ENCODE measurements around the gene SIPA1L3.
"Not testable (repeated sequence)": the region's sequence is repeated elsewhere in the genome, so short reads cannot be mapped to it uniquely, and the experiment has no call there.

The SIPA1L3 gene

GRCh38 chr19:38020311-38020710 lies 113.3 kb downstream of the SIPA1L3 start:
- no peak for FAIRE-seq
- no peak for DNase-seq (ENCODE audit: low spot score)

- no peak for DNase-seq (ENCODE audit: low spot score)
- no peak for FAIRE-seq
Observed at GRCh38 chr19:38021352-38021751, 114.3 kb downstream of the SIPA1L3 start.

- FAIRE-seq = no peak
- DNase-seq (ENCODE audit: low spot score) = no peak
Observed at GRCh38 chr19:38022791-38023670, 116.0 kb downstream of the SIPA1L3 start.

- no peak for DNase-seq (ENCODE audit: low spot score)
- no peak for FAIRE-seq
Observed at GRCh38 chr19:38023671-38024541, 116.9 kb downstream of the SIPA1L3 start.

- no peak for DNase-seq (ENCODE audit: low spot score)
- no peak for FAIRE-seq
Observed at GRCh38 chr19:38024992-38025908, 118.2 kb downstream of the SIPA1L3 start.

- no peak for FAIRE-seq
- no peak for DNase-seq (ENCODE audit: low spot score)
Observed at GRCh38 chr19:38025909-38026307, 118.9 kb downstream of the SIPA1L3 start.

GRCh38 chr19:38028913-38029510 lies 122.0 kb downstream of the SIPA1L3 start:
- FAIRE-seq = no peak
- DNase-seq (ENCODE audit: low spot score) = no peak

GRCh38 chr19:38030001-38030400 lies 123.0 kb downstream of the SIPA1L3 start:
- DNase-seq (ENCODE audit: low spot score); FAIRE-seq: not testable (repeated sequence)

- FAIRE-seq (no peak), DNase-seq (ENCODE audit: low spot score) (no peak)
Observed at GRCh38 chr19:38030686-38031422, 123.8 kb downstream of the SIPA1L3 start.

- DNase-seq (ENCODE audit: low spot score) (no peak), FAIRE-seq (no peak)
Observed at GRCh38 chr19:38031423-38031770, 124.4 kb downstream of the SIPA1L3 start.

- DNase-seq (ENCODE audit: low spot score) = no peak
- FAIRE-seq = no peak
Observed at GRCh38 chr19:38032151-38032550, 125.1 kb downstream of the SIPA1L3 start.

GRCh38 chr19:38032951-38033350 lies 125.9 kb downstream of the SIPA1L3 start:
- FAIRE-seq (no peak), DNase-seq (ENCODE audit: low spot score) (no peak)

- no peak for FAIRE-seq
Observed at GRCh38 chr19:38033658-38034491, 126.9 kb downstream of the SIPA1L3 start.

GRCh38 chr19:38034492-38034860 lies 127.5 kb downstream of the SIPA1L3 start:
- DNase-seq (ENCODE audit: low spot score) = no peak
- FAIRE-seq = no peak

More at GRCh38 chr19:38033658-38034491, 126.9 kb downstream of the SIPA1L3 start:
- DNase-seq (ENCODE audit: low spot score) = no peak

- FAIRE-seq = no peak
Observed at GRCh38 chr19:38035515-38036495, 128.8 kb downstream of the SIPA1L3 start.

GRCh38 chr19:38036707-38037611 lies 130.0 kb downstream of the SIPA1L3 start:
- DNase-seq (ENCODE audit: low spot score) (no peak), FAIRE-seq (no peak)

More at GRCh38 chr19:38035515-38036495, 128.8 kb downstream of the SIPA1L3 start:
- DNase-seq (ENCODE audit: low spot score) = no peak

GRCh38 chr19:38039966-38040365 lies 133.0 kb downstream of the SIPA1L3 start:
- FAIRE-seq (no peak), DNase-seq (ENCODE audit: low spot score) (no peak)
